Stomach (tissue), 9 donors: ENCODE measurements around the gene TMEM115. TPM values are rescaled to one million over a fixed set of nuclear protein-coding genes. Genes with fewer than 3 reads are reported as not detected.

Experiments used
- DNase-seq, 2 donors: peaks; one replicate each; pipeline versions ENCODE4 v3.0.0 to v3.0.0-alpha.2; 2013 to 2019
- H3K27ac ChIP-seq, 5 donors: fragments of 200-600 bp in 4 of 5; sonication (generic) in 4 of 5; one replicate each; pipeline ENCODE4 v1.5.1; 2013 to 2019; ENCODE audit warnings: mild to moderate bottlenecking in 1 of 5, moderate library complexity in 1 of 5
- H3K27me3 ChIP-seq, 3 donors: fragments of 200-600 bp; sonication (generic); one replicate each; pipeline ENCODE4 v1.5.1; 2017 to 2019; ENCODE audit warnings: mixed run types in 1 of 3
- H3K36me3 ChIP-seq, 4 donors: fragments of 200-600 bp; sonication (generic); 1 replicate in 3 of 4; 2 replicates in 1 of 4; pipeline ENCODE4 v1.5.1; 2016 to 2019
- H3K4me1 ChIP-seq, 4 donors: fragments of 200-600 bp; sonication (generic); one replicate each; pipeline ENCODE4 v1.5.1; 2016 to 2019
- H3K4me3 ChIP-seq, 4 donors: fragments of 200-600 bp; sonication (generic) in 3 of 4; one replicate each; pipeline ENCODE4 v1.5.1; 2016 to 2019; ENCODE audit warnings: mild to moderate bottlenecking in 1 of 4
- H3K9me3 ChIP-seq, 4 donors: fragments of 200-600 bp; sonication (generic); one replicate each; pipeline ENCODE4 v1.5.1; 2016 to 2019
- CTCF ChIP-seq, 7 experiments: fragments of 450-650 bp in 4 of 7; fragments of 200-600 bp in 3 of 7; sonication (generic) in 3 of 7; IDR thresholded peaks; one replicate each; pipeline ENCODE4 v1.5.1; 2016 to 2019; ENCODE audit warnings: antibody characterized with exemption in 7 of 7, control low read depth in 2 of 7, mild to moderate bottlenecking in 1 of 7
- EP300 ChIP-seq: sonication (generic); formaldehyde crosslinking; IDR thresholded peaks from one replicate; pipeline ENCODE4 v1.6.1; 2017; ENCODE audit warnings: antibody characterized with exemption
- POLR2A ChIP-seq, 4 donors: fragments of 450-650 bp; IDR thresholded peaks; one replicate each; pipeline ENCODE4 v1.6.1; 2016; ENCODE audit warnings: antibody characterized with exemption in 4 of 4, control low read depth in 2 of 4, mild to moderate bottlenecking in 1 of 4, moderate library complexity in 1 of 4
- POLR2AphosphoS5 ChIP-seq, 3 donors: sonication (generic); formaldehyde crosslinking; IDR thresholded peaks; one replicate each; pipeline ENCODE4 v1.6.1; 2016; ENCODE audit warnings: antibody characterized with exemption in 3 of 3
- WGBS, 5 donors: extraction: QIAGEN DNeasy Blood & Tissue Kit in 3 of 5; methylation state at CpG; one replicate each; pipeline versions ENCODE4 v1.1.5 to v1.1.7; 2013 to 2018; 5-methylcytosine and 5-hydroxymethylcytosine counted together
- intact Hi-C: fragments of 100-400 bp; cut with DNase I; formaldehyde crosslinking; loops from one replicate; pipeline ENCODE4 v1.15.1; 2023; ENCODE audit warnings: low total_unique reads
- polyA plus RNA-seq, 3 donors: library from polyadenylated mRNA; stranded (reverse); fragments of 200-250 nt; gene quantifications; one replicate each; pipeline ENCODE4 v1.2.3, GENCODE V29; 2013
- total RNA-seq, 5 donors: library from RNA; depleted of rRNA; stranded (reverse); fragments of >200 nt; gene quantifications; one replicate each; pipeline versions ENCODE4 v1.1.0 to v1.2.3, GENCODE V29; 2014 to 2016
- donor health status: healthy with polysubstance abuse.
- donor health status: Bipolar disorder and iron deficiency.
- donor health status: healthy.

Gene TMEM115
- total and polyA plus RNA-seq, 8 donors = 14.6 to 128 (median 27.4) TPM

DNA sequence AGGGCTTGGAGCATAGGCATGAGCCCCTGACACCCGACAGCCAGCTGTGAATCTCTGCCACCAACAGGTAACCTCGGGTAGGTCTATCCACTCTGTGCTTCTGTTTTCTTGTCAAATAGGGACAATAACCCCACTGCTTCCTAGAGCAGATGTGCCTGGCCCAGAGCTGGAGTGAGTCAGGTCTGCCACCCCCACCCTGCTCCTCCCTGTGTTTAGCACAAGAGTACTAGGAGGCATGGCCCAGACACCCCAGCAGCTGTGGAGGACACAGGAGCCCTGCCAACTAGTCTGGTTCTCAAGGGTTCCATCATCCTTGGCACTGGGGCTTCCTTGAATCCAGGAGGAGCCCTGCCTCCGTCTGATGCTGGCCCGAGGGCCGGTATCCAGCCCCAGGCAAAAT lies 33.7 kb upstream of the TMEM115 start:
- Histone ChIP-seq H3K9me3 (no peaks in the 10 kb centered on the region), H3K27ac (no peak overlapping the region), H3K4me3 (no peak overlapping the region), H3K4me1 (peaks cover 4 to 14% (median 10%) of the 10 kb centered on the region in 4 donors), H3K36me3 (no peaks in the 10 kb centered on the region), H3K27me3 (no peaks in the 10 kb centered on the region)
- 86 to 95% (median 92%) methylated on average over 4 to 5 of the region's 5 CpGs for WGBS, 5 donors
- intact Hi-C loops = no loop called here
- TF ChIP-seq POLR2AphosphoS5 (IDR thresholded peaks at IDR 0.05) (no peak), CTCF (IDR thresholded peaks at IDR 0.05) (no peak), EP300 (no peak), POLR2A (IDR thresholded peaks at IDR 0.05) (no peak)
- DNase-seq = no peak

- Histone ChIP-seq H3K4me3 (no peak overlapping the region), H3K27ac (no peak overlapping the region), H3K36me3 (no peaks in the 10 kb centered on the region), H3K27me3 (no peaks in the 10 kb centered on the region), H3K9me3 (no peaks in the 10 kb centered on the region), H3K4me1 (peaks cover 4 to 14% (median 10%) of the 10 kb centered on the region in 4 donors)
- DNase-seq = no peak
- TF ChIP-seq CTCF (IDR thresholded peaks at IDR 0.05) = no peak
- no peak for TF ChIP-seq POLR2A (IDR thresholded peaks at IDR 0.05)
- no peak for TF ChIP-seq EP300
- WGBS, 5 donors = 56 to 68% (median 62%) methylated on average over 2 to 5 of the region's 5 CpGs
- intact Hi-C loops = no loop called here
These were observed 32.9 kb upstream of the TMEM115 start for GRCh38 chr3:50392101-50392715.

DNA sequence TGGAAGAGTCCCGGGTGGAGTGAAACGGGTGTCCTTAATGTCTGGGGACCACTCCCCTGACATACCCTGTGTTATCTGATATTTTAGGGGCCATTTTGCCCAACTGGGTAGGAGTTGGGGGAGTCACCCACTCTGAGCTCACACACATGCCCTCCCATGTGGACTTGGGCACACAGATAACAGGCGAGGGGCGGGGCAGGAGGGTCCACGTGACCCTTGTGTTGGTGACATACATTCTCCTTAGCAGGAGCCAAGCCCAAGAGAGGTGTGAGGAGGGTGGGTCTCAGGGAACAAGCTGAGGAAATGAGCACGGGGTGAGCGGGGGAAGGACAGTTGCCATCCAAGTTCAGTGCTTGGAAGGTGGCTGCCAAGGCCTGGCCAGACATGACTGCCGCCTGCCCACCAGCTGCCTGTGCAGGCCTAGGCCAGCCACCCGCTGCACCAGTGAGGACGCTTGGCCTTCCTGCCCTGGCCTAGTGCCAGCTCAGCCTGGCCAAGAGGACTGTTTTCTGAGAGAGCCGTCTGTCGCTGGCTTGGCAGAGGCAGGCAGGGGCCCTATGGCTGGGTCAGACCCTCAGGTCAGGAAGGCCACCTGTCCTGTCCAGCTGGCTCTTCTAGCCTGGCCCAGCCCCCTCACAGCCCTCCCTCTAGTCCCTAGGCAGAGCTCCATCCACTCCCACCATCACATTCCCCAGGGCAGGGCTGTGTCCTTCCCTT lies 31.3 kb upstream of the TMEM115 start:
- peak; percentile 77 to 82 for DNase-seq
- intact Hi-C loops = no loop called here
- Histone ChIP-seq H3K4me1 (peaks cover 4 to 14% (median 10%) of the 10 kb centered on the region in 4 donors), H3K27me3 (no peaks in the 10 kb centered on the region), H3K4me3 (no peak overlapping the region), H3K9me3 (no peaks in the 10 kb centered on the region), H3K27ac (peak overlapping the region in 2 of 5 donors; percentile 20 to 30), H3K36me3 (no peaks in the 10 kb centered on the region)
- WGBS, 5 donors = 35 to 53% (median 38%) methylated on average over 10 to 12 of the region's 12 CpGs
- TF ChIP-seq EP300 = no peak
- TF ChIP-seq POLR2A (IDR thresholded peaks at IDR 0.05) = no peak
- TF ChIP-seq CTCF (IDR thresholded peaks at IDR 0.05) = no peak
- no peak for TF ChIP-seq POLR2AphosphoS5 (IDR thresholded peaks at IDR 0.05)

- H3K9me3 ChIP-seq = no peaks in the 10 kb centered on the region
- no peak for TF ChIP-seq POLR2AphosphoS5 (IDR thresholded peaks at IDR 0.05)
- DNase-seq = no peak
- no peak overlapping the region for H3K27ac ChIP-seq
- no peak overlapping the region for H3K4me3 ChIP-seq
- intact Hi-C loops = no loop called here
- H3K4me1 ChIP-seq = peaks cover 4 to 14% (median 10%) of the 10 kb centered on the region in 4 donors
- H3K27me3 ChIP-seq = no peaks in the 10 kb centered on the region
- H3K36me3 ChIP-seq = no peaks in the 10 kb centered on the region
- WGBS, 5 donors = 80 to 90% (median 85%) methylated on average over 6 of the region's 6 CpGs
These were observed 30.1 kb upstream of the TMEM115 start for GRCh38 chr3:50389414-50389767.
